ENCODE data around the gene GRAP2. TPM values are rescaled to one million over a fixed set of nuclear protein-coding genes. Genes with fewer than 3 reads are reported as not detected.

GRAP2 gene
- total RNA-seq, 4 donors from 2014 or later, result 0.97 to 2.0 TPM; not detected in 2

DNA sequence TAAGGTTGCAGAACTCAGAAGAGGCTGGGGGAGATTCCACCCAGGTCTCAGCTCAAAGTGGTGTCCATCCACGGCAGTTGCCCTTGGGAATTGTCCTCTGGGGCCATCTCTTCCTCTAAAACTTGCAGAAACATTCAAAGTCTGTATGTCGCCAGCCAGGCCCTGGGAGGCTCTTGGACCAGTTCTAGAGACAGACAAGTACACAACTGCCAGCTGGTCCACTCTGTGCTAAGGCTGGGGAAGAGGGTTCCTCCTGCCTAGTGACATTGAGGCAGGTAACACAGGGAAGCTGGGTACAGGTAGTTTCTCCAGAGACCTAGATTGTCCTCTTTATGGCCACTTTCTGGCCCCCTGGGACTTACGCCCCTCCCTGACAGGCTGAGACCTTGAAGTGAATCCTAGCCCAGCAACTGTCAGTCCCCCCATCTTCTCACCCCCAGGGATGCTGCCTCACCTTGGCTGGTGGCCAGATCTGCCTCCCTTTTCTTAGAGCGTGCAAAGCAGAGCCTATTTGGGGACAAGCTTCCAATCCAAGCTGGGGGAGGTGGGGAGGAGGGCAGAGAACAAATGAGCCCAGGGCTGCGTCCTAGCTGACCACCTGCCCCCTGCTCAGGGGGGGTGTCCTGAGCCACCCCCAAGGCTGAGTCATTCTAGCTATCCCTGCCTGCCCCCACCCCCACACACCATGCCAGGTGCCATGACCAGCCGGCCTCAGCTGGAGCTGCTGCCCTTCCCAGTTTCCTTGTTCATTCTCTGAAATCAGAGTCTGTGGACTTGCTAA is 102.2 kb downstream of the GRAP2 start:
- Histone ChIP-seq H3K4me1 (no peaks in the 10 kb centered on the region), H3K27me3 (no peaks in the 10 kb centered on the region), H3K27ac (no peak overlapping the region), H3K9me3 (no peaks in the 10 kb centered on the region), H3K36me3 (no peaks in the 10 kb centered on the region), H3K4me3 (no peak overlapping the region)
- TF ChIP-seq, protein P1, sequence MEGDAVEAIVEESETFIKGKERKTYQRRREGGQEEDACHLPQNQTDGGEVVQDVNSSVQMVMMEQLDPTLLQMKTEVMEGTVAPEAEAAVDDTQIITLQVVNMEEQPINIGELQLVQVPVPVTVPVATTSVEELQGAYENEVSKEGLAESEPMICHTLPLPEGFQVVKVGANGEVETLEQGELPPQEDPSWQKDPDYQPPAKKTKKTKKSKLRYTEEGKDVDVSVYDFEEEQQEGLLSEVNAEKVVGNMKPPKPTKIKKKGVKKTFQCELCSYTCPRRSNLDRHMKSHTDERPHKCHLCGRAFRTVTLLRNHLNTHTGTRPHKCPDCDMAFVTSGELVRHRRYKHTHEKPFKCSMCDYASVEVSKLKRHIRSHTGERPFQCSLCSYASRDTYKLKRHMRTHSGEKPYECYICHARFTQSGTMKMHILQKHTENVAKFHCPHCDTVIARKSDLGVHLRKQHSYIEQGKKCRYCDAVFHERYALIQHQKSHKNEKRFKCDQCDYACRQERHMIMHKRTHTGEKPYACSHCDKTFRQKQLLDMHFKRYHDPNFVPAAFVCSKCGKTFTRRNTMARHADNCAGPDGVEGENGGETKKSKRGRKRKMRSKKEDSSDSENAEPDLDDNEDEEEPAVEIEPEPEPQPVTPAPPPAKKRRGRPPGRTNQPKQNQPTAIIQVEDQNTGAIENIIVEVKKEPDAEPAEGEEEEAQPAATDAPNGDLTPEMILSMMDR (IDR thresholded peaks at IDR 0.05), result no peak
- TF ChIP-seq POLR2A (IDR thresholded peaks at IDR 0.05), result no peak
- intact Hi-C loops (cut with DNase I; ENCODE audit: low total_unique reads), result no loop called here
- DNase-seq, result no peak

DNA sequence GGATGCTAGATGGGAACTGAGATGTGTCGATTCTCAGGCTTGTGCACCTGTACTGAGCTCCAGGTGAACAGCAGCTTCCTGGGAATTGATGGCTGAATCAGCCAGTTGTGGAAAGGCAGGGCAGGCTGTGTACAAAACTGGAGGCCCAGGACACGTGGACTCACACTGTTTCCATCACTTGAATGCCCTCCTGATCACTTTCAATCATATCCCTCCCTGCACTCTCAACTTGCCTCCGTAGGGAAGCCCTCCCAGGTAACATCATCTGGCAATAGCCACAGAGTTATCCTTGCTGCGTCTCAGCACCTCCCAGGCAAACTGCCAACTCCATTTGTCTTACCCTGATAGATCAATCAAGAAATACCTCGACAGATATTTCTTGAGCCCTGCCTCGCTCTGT is 104.0 kb downstream of the GRAP2 start:
- Histone ChIP-seq H3K9me3 (no peaks in the 10 kb centered on the region), H3K4me3 (no peak overlapping the region), H3K27ac (no peak overlapping the region), H3K4me1 (no peaks in the 10 kb centered on the region), H3K36me3 (no peaks in the 10 kb centered on the region), H3K27me3 (no peaks in the 10 kb centered on the region)
- intact Hi-C loops (cut with DNase I; ENCODE audit: low total_unique reads), result no loop called here
- TF ChIP-seq, protein P1 (IDR thresholded peaks at IDR 0.05), result no peak
- no peak for TF ChIP-seq POLR2A (IDR thresholded peaks at IDR 0.05)
- no peak for DNase-seq

DNA sequence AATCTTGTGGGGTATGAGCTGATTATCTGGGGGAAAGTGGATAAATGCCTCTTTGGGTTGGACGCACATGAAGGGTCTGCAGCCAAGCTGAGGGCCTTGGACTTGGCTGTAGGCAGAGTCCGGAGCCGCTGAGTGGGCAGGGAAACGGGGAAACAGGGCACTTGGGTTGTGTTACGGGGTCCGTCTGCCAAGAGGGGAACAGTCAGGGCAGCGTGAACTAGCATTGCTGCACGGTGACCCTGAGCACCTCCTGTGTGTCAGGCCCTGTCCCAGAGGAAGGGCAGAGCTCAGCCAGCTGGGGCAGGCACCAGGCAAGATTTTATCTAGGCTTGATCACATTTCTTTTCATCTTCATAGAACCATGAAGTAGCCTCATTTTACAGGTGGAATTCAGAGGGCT is 105.8 kb downstream of the GRAP2 start:
- H3K36me3 ChIP-seq, result no peaks in the 10 kb centered on the region
- DNase-seq, result no peak
- H3K27me3 ChIP-seq, result no peaks in the 10 kb centered on the region
- no peak overlapping the region for H3K4me3 ChIP-seq
- H3K9me3 ChIP-seq, result no peaks in the 10 kb centered on the region
- no peaks in the 10 kb centered on the region for H3K4me1 ChIP-seq
- TF ChIP-seq, protein P1 (IDR thresholded peaks at IDR 0.05), result no peak
- no peak for TF ChIP-seq POLR2A (IDR thresholded peaks at IDR 0.05)
- H3K27ac ChIP-seq, result no peak overlapping the region
- intact Hi-C loops (cut with DNase I; ENCODE audit: low total_unique reads), result no loop called here

DNA sequence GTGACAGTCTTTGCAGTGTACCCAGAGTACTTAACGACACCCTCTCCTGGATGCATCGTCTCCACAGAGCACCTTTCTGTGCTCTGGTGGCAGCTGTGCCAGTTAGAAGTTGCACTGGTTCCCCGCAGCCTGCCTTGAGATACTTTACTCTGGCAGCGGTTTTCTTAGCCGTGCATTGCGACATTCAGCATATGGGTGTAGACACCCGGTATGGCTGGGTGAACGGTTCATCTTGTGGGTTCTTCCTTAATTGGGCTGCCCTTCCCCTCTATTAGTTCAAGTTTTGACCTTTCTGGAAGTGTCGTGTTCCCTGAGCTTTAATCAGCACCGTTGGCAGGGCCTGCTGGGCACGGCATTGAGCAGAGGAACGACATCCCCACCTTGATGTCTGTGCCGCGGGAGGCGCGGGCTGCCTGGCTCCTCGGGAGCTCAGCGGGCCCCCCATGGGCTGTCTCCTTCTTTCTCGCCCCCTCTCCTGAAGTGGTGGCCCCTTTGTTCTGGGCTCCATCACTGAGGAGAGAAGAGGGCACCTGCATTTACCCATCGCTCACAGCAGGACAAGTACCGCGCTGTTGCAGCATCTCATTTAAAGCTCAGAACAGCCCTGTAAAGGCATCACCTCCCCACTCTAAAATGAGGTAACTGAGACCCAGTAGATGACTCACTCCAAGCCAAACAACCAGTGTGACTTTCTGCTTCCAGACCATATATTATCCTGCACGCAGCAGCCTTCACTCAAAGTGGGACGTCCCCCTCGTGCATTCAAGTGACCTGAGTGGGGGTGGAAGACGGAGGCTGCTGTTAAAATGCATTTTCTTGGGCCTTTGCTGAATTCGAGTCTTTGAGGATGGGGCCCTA is 107.2 kb downstream of the GRAP2 start:
- Histone ChIP-seq H3K9me3 (no peaks in the 10 kb centered on the region), H3K27ac (no peak overlapping the region), H3K4me3 (no peak overlapping the region), H3K36me3 (no peaks in the 10 kb centered on the region), H3K4me1 (no peaks in the 10 kb centered on the region), H3K27me3 (no peaks in the 10 kb centered on the region)
- no peak for DNase-seq
- TF ChIP-seq, protein P1 (IDR thresholded peaks at IDR 0.05), result no peak
- TF ChIP-seq POLR2A (IDR thresholded peaks at IDR 0.05), result no peak
- intact Hi-C loops (cut with DNase I; ENCODE audit: low total_unique reads), result no loop called here

DNA sequence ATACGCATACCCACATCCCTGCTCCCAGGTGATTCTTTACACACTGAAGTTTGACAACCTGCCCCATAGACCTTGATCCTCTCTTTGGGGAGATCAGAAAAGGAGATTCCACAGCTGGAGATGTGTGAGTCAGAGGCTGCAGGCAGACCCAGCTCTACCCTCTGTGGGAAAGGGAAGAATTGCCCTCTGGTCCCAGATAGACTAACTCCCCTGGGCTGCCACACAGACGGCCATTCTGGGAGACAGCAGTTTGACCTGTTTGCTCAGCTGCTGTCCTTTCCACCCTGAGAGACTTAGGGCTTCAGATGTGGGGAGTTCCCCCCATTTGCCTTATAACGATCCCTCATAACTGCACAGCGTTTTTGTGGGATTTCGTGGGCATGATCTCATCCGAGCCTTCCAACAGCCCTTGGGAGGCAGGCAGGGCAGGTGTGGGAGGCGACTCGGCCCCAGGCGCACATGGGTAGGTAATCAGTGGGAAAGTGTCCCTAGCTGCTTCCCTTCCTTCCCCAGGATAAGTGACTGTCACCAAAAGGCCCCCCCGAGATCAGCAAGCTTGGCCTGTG is 107.9 kb downstream of the GRAP2 start:
- intact Hi-C loops (cut with DNase I; ENCODE audit: low total_unique reads), result no loop called here
- Histone ChIP-seq H3K4me3 (no peak overlapping the region), H3K36me3 (no peaks in the 10 kb centered on the region), H3K4me1 (no peaks in the 10 kb centered on the region), H3K27ac (no peak overlapping the region), H3K27me3 (no peaks in the 10 kb centered on the region), H3K9me3 (no peaks in the 10 kb centered on the region)
- no peak for TF ChIP-seq POLR2A (IDR thresholded peaks at IDR 0.05)
- TF ChIP-seq, protein P1 (IDR thresholded peaks at IDR 0.05), result no peak
- DNase-seq, result no peak

Data from uterus (tissue), 4 donors.